Fibroblast of the aortic adventitia (primary cell): ENCODE results near the gene NOL4L. TPM values are rescaled to one million over a fixed set of nuclear protein-coding genes. Genes with fewer than 3 reads are reported as not detected.

ENCODE experiments used
- DNase-seq: peaks from one replicate; pipeline ENCODE4 v3.0.0-alpha.2; 2010; ENCODE audit warnings: low read depth
- H3K4me3 ChIP-seq: 2 replicates; pipeline ENCODE4 v1.5.1; 2011; ENCODE audit warnings: low read depth, mild to moderate bottlenecking, control low read depth, low read length, moderate library complexity
- total RNA-seq: library from RNA; depleted of rRNA; stranded (reverse); fragments of >200 nt; gene quantifications from 2 replicates; pipeline ENCODE4 v1.2.3, GENCODE V29; 2012; ENCODE audit warnings: low replicate concordance
- TF ChIP-seq, protein P1 (sequence below): IDR thresholded peaks from 2 replicates; pipeline ENCODE4 v1.5.1; 2011; ENCODE audit warnings: mild to moderate bottlenecking, low read length, control low read depth, inconsistent platforms; ENCODE audit not compliant: insufficient read depth

Gene NOL4L
- total RNA-seq, 1 donor = 4.5 TPM

DNA sequence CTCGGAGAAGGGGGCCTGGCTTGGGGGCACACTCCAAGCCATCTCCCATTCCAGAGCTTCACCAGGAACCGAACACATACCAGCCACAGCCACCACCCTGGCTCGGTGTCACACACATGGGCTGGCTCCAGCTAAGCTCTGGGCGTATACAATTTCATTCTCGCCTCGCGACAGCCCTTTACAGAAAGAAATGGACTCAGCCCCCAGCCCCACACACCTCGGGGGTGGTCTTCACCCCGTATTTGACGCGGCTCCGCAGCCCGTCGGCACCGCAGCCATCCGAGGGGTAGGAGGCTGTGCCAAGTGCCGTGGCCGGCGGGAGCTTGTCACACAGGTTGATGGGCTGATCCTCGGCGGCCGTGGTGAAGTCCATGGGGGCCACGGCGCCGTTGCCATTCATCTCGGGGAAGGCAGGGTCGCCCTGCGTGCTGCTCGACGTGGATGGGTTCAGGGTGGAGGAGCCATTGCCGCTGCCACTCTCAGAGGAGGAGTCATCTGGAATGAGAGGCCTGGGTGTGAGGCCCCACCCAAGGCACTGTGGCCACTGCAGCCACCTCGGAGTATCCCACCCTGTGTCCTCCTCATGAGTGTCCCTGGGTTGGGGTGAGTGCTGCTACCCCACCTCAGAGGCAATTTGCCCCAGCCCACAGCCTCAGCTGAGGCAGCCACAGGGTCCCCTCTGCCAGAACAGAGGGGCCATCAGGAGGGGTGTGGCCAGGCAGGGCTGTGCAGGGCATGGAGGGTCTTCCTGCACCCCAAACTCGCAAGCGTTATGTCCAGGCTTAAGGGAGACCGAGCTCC, 129.0 kb downstream of the NOL4L start:
- H3K4me3 ChIP-seq = no peak overlapping the region
- TF ChIP-seq, protein P1, sequence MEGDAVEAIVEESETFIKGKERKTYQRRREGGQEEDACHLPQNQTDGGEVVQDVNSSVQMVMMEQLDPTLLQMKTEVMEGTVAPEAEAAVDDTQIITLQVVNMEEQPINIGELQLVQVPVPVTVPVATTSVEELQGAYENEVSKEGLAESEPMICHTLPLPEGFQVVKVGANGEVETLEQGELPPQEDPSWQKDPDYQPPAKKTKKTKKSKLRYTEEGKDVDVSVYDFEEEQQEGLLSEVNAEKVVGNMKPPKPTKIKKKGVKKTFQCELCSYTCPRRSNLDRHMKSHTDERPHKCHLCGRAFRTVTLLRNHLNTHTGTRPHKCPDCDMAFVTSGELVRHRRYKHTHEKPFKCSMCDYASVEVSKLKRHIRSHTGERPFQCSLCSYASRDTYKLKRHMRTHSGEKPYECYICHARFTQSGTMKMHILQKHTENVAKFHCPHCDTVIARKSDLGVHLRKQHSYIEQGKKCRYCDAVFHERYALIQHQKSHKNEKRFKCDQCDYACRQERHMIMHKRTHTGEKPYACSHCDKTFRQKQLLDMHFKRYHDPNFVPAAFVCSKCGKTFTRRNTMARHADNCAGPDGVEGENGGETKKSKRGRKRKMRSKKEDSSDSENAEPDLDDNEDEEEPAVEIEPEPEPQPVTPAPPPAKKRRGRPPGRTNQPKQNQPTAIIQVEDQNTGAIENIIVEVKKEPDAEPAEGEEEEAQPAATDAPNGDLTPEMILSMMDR = no peak
- DNase-seq = no peak

DNA sequence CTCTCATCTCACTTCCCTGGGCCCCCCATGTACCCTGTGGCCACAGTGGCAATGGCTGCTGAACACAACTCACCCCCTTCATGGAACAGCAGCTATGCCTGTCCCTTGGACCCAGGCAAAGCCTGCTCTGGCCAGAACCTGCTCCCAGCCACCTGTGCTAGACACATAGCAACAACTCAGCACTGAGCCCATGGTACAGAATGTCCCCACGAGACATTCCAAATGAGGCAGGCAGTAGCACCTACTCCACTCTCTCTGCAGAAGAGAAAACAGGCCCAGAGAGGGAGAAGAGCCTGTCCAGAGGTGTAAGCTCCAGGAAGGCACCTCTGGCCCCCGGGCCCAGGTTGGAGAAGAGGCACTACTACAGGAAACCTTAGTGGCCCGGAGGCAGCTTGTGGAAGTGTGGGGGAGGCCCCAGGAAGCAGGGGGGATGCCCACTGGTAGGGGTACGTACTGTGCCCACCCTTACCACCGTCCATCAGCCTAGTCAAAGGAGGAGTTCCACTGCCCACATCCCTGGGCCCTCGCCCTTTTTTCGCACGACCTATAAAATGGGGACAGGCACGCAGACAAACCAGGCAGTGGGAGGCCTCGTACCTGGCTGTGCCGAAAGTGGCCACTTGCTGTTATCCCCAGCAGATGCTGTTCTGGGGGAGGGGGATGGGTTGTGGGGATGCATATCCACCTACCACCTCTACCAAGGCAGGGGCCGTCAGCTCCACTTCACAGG, 129.8 kb downstream of the NOL4L start:
- H3K4me3 ChIP-seq = no peak overlapping the region
- no peak for DNase-seq
- TF ChIP-seq, protein P1 = no peak

DNA sequence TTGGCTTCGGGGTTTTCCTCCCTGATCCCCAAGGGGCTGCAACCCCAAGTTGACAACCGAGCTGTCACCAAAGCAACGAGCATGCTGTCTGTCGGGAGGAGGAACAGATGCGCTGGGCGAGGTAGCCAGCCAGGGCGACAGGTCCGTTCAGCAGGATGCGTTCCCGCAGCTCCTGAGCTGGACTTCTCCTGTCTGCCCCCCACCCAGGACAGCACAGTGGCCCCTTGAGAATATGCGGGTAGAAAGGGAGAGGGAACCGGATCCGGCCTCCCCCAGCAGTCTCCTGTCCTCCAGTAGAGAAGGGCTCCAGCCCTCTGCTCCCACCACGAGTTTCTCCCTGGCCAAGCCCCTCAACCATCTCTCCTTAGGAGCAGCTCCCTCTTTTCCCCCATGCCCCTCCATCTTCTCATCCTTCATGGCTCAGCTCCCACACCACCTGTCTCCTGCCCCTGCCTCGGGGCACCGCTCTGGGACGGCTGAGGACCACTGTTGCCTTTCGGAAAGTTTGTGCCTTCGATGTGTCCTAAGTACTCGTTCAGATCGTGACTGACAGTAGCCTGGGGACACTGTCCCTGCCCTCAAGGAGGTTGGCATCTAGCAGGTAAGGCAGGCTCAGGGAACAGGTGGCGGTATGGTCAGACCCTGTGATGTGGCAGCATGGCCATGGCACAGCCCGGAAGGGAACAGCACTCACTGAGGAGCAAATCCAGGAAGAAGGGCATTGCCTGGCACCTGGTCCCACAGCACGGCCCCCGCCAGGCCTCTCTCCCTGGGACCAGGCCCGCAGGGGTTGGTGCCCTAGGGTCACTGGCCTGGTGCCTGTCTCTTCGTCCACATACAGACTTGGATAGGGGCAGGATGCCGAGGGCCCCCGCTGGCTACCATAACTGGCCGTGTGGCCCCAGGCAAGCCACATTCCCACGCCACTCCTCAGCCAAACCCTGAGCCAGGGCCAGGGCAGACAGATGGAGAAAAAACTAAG, 130.7 kb downstream of the NOL4L start:
- no peak for DNase-seq
- TF ChIP-seq, protein P1 = no peak
- H3K4me3 ChIP-seq = no peak overlapping the region

DNA sequence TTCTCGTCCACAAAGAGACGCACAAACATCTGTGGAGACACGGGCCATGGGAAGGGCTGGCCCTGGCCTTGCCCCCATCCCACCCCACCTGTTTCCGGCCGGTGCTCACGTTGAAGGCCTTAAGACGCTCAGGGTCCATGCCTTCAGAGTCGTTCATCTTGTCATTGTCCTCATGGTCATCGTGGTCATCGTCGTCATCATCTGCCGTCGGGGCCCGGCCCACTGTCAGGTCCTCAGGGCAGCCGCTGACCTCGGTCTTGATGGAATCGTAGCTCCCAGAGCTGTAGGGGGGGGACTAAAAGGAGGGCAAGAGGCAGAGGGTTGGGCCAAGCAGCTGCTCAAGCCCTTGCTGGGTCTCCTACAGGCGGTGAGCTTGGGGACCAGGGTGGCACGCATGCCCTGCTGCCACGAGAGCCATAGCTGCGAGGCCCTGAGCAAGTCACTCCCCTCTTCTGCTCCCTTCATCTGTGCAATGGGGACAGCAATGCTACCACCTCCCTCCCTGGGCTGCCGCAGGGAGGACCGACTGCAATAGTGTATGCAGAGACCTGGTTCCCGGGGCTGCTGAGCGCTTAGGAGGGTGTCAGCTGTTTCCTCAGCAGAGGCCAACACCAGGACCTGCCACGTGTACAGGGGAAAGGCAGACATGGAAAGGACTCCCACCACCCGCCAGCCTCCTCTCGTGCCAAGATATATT, 131.5 kb downstream of the NOL4L start:
- no peak overlapping the region for H3K4me3 ChIP-seq
- no peak for DNase-seq
- TF ChIP-seq, protein P1 = no peak

DNA sequence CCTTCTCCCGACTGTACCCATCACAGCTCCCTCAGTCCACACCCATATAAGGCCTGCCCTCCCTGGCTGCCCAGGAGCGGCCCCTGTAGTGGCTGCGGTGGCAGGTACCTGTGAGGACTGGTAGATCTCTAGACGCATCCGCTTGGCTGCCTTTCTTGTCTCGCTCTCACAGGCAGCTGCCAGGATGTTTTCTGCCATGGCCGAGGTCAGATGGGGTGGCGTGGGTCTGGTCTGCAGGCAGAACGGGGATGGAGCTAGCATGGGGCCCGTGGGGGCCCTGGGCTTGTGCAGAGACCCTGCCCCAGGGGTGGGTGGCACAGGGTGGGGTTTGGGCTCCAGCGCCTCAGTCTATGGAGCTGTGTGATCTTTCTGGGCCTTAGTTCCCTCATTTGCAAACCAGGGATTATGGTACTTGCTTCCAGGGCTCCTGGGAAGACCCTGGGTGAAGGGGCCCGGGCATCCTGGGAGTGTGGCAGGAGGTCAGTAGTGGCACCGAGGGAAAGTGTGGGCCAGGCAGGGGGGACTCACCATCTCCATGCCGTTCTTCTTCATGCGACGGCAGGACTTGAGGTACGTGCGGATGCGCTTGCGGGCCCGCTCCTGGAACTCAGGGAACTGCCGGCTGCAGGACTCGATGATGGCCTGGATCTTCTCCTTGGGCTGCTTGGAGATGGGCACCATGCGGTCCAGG, 132.2 kb downstream of the NOL4L start:
- no peak for DNase-seq
- H3K4me3 ChIP-seq = no peak overlapping the region
- TF ChIP-seq, protein P1 = no peak
